Stomach (tissue), 9 donors: ENCODE results near the gene NTM. TPM values are rescaled to one million over a fixed set of nuclear protein-coding genes. Genes with fewer than 3 reads are reported as not detected.

Experiments used
- DNase-seq, 2 donors: peaks; one replicate each; pipeline versions ENCODE4 v3.0.0 to v3.0.0-alpha.2; 2013 to 2019
- H3K27ac ChIP-seq, 5 donors: fragments of 200-600 bp in 4 of 5; sonication (generic) in 4 of 5; one replicate each; pipeline ENCODE4 v1.5.1; 2013 to 2019; ENCODE audit warnings: mild to moderate bottlenecking in 1 of 5, moderate library complexity in 1 of 5
- H3K27me3 ChIP-seq, 3 donors: fragments of 200-600 bp; sonication (generic); one replicate each; pipeline ENCODE4 v1.5.1; 2017 to 2019; ENCODE audit warnings: mixed run types in 1 of 3
- H3K36me3 ChIP-seq, 4 donors: fragments of 200-600 bp; sonication (generic); 1 replicate in 3 of 4; 2 replicates in 1 of 4; pipeline ENCODE4 v1.5.1; 2016 to 2019
- H3K4me1 ChIP-seq, 4 donors: fragments of 200-600 bp; sonication (generic); one replicate each; pipeline ENCODE4 v1.5.1; 2016 to 2019
- H3K4me3 ChIP-seq, 4 donors: fragments of 200-600 bp; sonication (generic) in 3 of 4; one replicate each; pipeline ENCODE4 v1.5.1; 2016 to 2019; ENCODE audit warnings: mild to moderate bottlenecking in 1 of 4
- H3K9me3 ChIP-seq, 4 donors: fragments of 200-600 bp; sonication (generic); one replicate each; pipeline ENCODE4 v1.5.1; 2016 to 2019
- CTCF ChIP-seq, 7 experiments: fragments of 450-650 bp in 4 of 7; fragments of 200-600 bp in 3 of 7; sonication (generic) in 3 of 7; IDR thresholded peaks; one replicate each; pipeline ENCODE4 v1.5.1; 2016 to 2019; ENCODE audit warnings: antibody characterized with exemption in 7 of 7, control low read depth in 2 of 7, mild to moderate bottlenecking in 1 of 7
- EP300 ChIP-seq: sonication (generic); formaldehyde crosslinking; IDR thresholded peaks from one replicate; pipeline ENCODE4 v1.6.1; 2017; ENCODE audit warnings: antibody characterized with exemption
- POLR2A ChIP-seq, 4 donors: fragments of 450-650 bp; IDR thresholded peaks; one replicate each; pipeline ENCODE4 v1.6.1; 2016; ENCODE audit warnings: antibody characterized with exemption in 4 of 4, control low read depth in 2 of 4, mild to moderate bottlenecking in 1 of 4, moderate library complexity in 1 of 4
- POLR2AphosphoS5 ChIP-seq, 3 donors: sonication (generic); formaldehyde crosslinking; IDR thresholded peaks; one replicate each; pipeline ENCODE4 v1.6.1; 2016; ENCODE audit warnings: antibody characterized with exemption in 3 of 3
- WGBS, 5 donors: extraction: QIAGEN DNeasy Blood & Tissue Kit in 3 of 5; methylation state at CpG; one replicate each; pipeline versions ENCODE4 v1.1.5 to v1.1.7; 2013 to 2018; 5-methylcytosine and 5-hydroxymethylcytosine counted together
- intact Hi-C: fragments of 100-400 bp; cut with DNase I; formaldehyde crosslinking; loops from one replicate; pipeline ENCODE4 v1.15.1; 2023; ENCODE audit warnings: low total_unique reads
- polyA plus RNA-seq, 3 donors: library from polyadenylated mRNA; stranded (reverse); fragments of 200-250 nt; gene quantifications; one replicate each; pipeline ENCODE4 v1.2.3, GENCODE V29; 2013
- total RNA-seq, 5 donors: library from RNA; depleted of rRNA; stranded (reverse); fragments of >200 nt; gene quantifications; one replicate each; pipeline versions ENCODE4 v1.1.0 to v1.2.3, GENCODE V29; 2014 to 2016
- donor health status: healthy with polysubstance abuse.
- donor health status: Bipolar disorder and iron deficiency.
- donor health status: healthy.

NTM gene
- total and polyA plus RNA-seq, 8 donors = 0.50 to 8.4 (median 1.3) TPM; not detected in 3

DNA sequence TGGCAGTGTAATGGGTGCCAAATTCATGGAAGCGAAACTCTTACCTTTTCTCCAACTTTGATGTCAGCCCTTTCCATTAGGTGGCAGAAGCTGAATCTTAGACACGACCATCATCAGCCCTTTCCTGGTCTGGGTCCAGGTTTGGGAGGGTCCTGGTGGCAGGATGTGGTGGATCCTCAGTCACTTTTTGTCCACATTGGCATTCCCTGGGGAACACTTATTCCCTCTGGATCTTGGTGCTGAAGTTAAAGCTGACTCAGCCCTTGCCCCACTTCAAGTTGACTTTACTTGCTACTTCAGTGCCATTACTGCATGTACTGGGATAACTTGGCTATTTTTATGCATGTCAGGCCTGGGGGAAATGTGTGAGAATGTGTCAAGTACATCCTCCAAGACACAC lies 16.6 kb upstream of the NTM start:
- TF ChIP-seq CTCF (IDR thresholded peaks at IDR 0.05) (no peak), POLR2AphosphoS5 (IDR thresholded peaks at IDR 0.05) (no peak), EP300 (no peak), POLR2A (IDR thresholded peaks at IDR 0.05) (no peak)
- WGBS, 5 donors = 72 to 81% (median 79%) methylated on average over 2 of the region's 2 CpGs

GRCh38 chr11:131354251-131354701 lies 16.1 kb upstream of the NTM start:
- no peaks in the 10 kb centered on the region for H3K36me3 ChIP-seq
- no peak overlapping the region for H3K27ac ChIP-seq
- no peak overlapping the region for H3K4me3 ChIP-seq
- 47 to 65% (median 59%) methylated on average over 5 of the region's 5 CpGs for WGBS, 5 donors
- H3K4me1 ChIP-seq = no peaks in the 10 kb centered on the region
- TF ChIP-seq EP300 (no peak), POLR2A (IDR thresholded peaks at IDR 0.05) (no peak), POLR2AphosphoS5 (IDR thresholded peaks at IDR 0.05) (no peak), CTCF (IDR thresholded peaks at IDR 0.05) (no peak)
- intact Hi-C loops = no loop called here
- H3K27me3 ChIP-seq = no peaks in the 10 kb centered on the region
- no peaks in the 10 kb centered on the region for H3K9me3 ChIP-seq
- DNase-seq = no peak

More for the DNA sequence above, 16.6 kb upstream of the NTM start:
- intact Hi-C loops = no loop called here
- Histone ChIP-seq H3K27ac (no peak overlapping the region), H3K36me3 (no peaks in the 10 kb centered on the region), H3K9me3 (no peaks in the 10 kb centered on the region), H3K4me3 (no peak overlapping the region), H3K4me1 (no peaks in the 10 kb centered on the region), H3K27me3 (no peaks in the 10 kb centered on the region)
- DNase-seq = no peak

DNA sequence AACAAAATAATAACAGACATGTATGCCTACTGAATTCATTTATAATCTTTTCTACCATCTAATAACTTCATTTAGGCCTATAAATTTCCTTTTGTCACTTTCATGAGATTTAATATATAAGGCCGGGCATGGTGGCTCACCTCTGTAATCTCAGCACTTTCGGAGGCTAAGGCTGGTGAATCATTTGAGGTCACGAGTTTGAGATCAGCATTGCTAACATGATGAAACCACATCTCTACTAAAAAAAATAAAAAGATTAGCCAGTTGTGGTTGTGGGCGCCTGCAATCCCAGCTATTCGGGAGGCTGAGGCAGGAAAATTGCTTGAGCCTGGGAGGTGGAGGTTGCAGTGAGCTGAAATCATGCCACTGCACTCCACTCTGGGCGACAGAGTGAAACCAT lies 14.2 kb upstream of the NTM start:
- no peaks in the 10 kb centered on the region for H3K9me3 ChIP-seq
- H3K4me3 ChIP-seq = no peak overlapping the region
- H3K27ac ChIP-seq = no peak overlapping the region
- TF ChIP-seq POLR2AphosphoS5 (IDR thresholded peaks at IDR 0.05) (no peak), POLR2A (IDR thresholded peaks at IDR 0.05) (no peak), EP300 (no peak), CTCF (IDR thresholded peaks at IDR 0.05) (no peak)
- DNase-seq = no peak
- no peaks in the 10 kb centered on the region for H3K27me3 ChIP-seq
- H3K36me3 ChIP-seq = no peaks in the 10 kb centered on the region
- intact Hi-C loops = no loop called here
- no peaks in the 10 kb centered on the region for H3K4me1 ChIP-seq
- 81 to 87% (median 87%) methylated on average over 6 of the region's 6 CpGs for WGBS, 5 donors

- no peak for TF ChIP-seq CTCF (IDR thresholded peaks at IDR 0.05)
- no peak for TF ChIP-seq POLR2AphosphoS5 (IDR thresholded peaks at IDR 0.05)
- no peak for TF ChIP-seq POLR2A (IDR thresholded peaks at IDR 0.05)
- no peak for TF ChIP-seq EP300
- no peak for DNase-seq
- no peak overlapping the region for H3K4me3 ChIP-seq
- no peak overlapping the region for H3K27ac ChIP-seq
- peaks cover 0 to 5% (median 3%) of the 10 kb centered on the region in 4 donors for H3K4me1 ChIP-seq
- no peaks in the 10 kb centered on the region for H3K9me3 ChIP-seq
- WGBS, 5 donors = 52 to 71% (median 63%) methylated on average over 4 of the region's 4 CpGs
- intact Hi-C loops = no loop called here
- H3K36me3 ChIP-seq = no peaks in the 10 kb centered on the region
- H3K27me3 ChIP-seq = peaks cover 0 to 4% (median 0%) of the 10 kb centered on the region in 3 donors
Observed at GRCh38 chr11:131365329-131365930, 5.0 kb upstream of the NTM start.
